Neural cell (in vitro differentiated cells): Measurements from ENCODE around the gene IGF1R. TPM values are rescaled to one million over a fixed set of nuclear protein-coding genes. Genes with fewer than 3 reads are reported as not detected.

Source experiments
- H2AFZ ChIP-seq: fragments of 200-600, 300-800 bp; sonication (generic), shearing (Covaris generic); 2 replicates; pipeline ENCODE4 v1.6.0; 2014; ENCODE audit warnings: low read depth, mild to moderate bottlenecking, antibody characterized with exemption, low read length, moderate library complexity
- H3F3A ChIP-seq: fragments of 200-600 bp; shearing (Covaris generic); 2 replicates; pipeline ENCODE4 v1.6.1; 2016; ENCODE audit warnings: mild to moderate bottlenecking, moderate library complexity, mixed read lengths, antibody characterized with exemption, low read length; ENCODE audit not compliant: insufficient read depth, poor library complexity, severe bottlenecking
- H3K27ac ChIP-seq: fragments of 200-600, 300-800 bp; sonication (generic), shearing (Covaris generic); 2 replicates; pipeline ENCODE4 v1.5.1; 2014; ENCODE audit warnings: mild to moderate bottlenecking, low read length, moderate library complexity
- H3K27me3 ChIP-seq: fragments of 300-800, 200-600 bp; sonication (generic), shearing (Covaris generic); 2 replicates; pipeline ENCODE4 v1.6.0; 2014; ENCODE audit warnings: mild to moderate bottlenecking, low read depth, low read length, moderate library complexity; ENCODE audit not compliant: insufficient read depth
- H3K36me3 ChIP-seq: fragments of 300-800, 200-600 bp; sonication (generic), shearing (Covaris generic); 2 replicates; pipeline ENCODE4 v1.5.1; 2014; ENCODE audit warnings: mild to moderate bottlenecking, antibody characterized with exemption, low read length, moderate library complexity; ENCODE audit not compliant: insufficient read depth
- H3K4me2 ChIP-seq: fragments of 300-800, 200-600 bp; sonication (generic), shearing (Covaris generic); 2 replicates; pipeline ENCODE4 v1.6.0; 2014; ENCODE audit warnings: mild to moderate bottlenecking, low read length
- H3K4me3 ChIP-seq: fragments of 300-800, 200-600 bp; sonication (generic), shearing (Covaris generic); 2 replicates; pipeline ENCODE4 v1.5.1; 2014; ENCODE audit warnings: mild to moderate bottlenecking, low read length, moderate library complexity
- H3K79me2 ChIP-seq: fragments of 200-600 bp; shearing (Covaris generic); replicated peaks from 2 replicates; pipeline ENCODE4 v1.6.0; 2014; ENCODE audit warnings: mild to moderate bottlenecking, low read length, moderate library complexity; ENCODE audit not compliant: insufficient read depth
- H3K9ac ChIP-seq: fragments of 300-800, 200-600 bp; sonication (generic), shearing (Covaris generic); 2 replicates; pipeline ENCODE4 v1.6.1; 2016; ENCODE audit warnings: mild to moderate bottlenecking, low read length, mixed read lengths
- H3K9me2 ChIP-seq: fragments of 200-600 bp; shearing (Covaris generic); 2 replicates; pipeline ENCODE4 v1.6.1; 2016; ENCODE audit warnings: mild to moderate bottlenecking, low read length, mixed read lengths; ENCODE audit not compliant: insufficient read depth
- H3K9me3 ChIP-seq: fragments of 200-600, 300-800 bp; sonication (generic), shearing (Covaris generic); 2 replicates; pipeline ENCODE4 v1.6.1; 2016; ENCODE audit warnings: mild to moderate bottlenecking, mixed run types, low read length, moderate library complexity, mixed read lengths
- H4K20me1 ChIP-seq: fragments of 200-600 bp; shearing (Covaris generic); 2 replicates; pipeline ENCODE4 v1.6.1; 2016; ENCODE audit warnings: mild to moderate bottlenecking, mixed run types; ENCODE audit not compliant: insufficient read depth
- CTCF ChIP-seq: fragments of 450-650 bp; IDR thresholded peaks from 2 replicates; pipeline ENCODE4 v1.5.1; 2014; ENCODE audit warnings: antibody characterized with exemption, mild to moderate bottlenecking, moderate library complexity; ENCODE audit not compliant: poor library complexity, severe bottlenecking
- EP300 ChIP-seq: fragments of 450-650 bp; conservative IDR thresholded peaks from 2 replicates; pipeline ENCODE4 v1.6.1; 2014; ENCODE audit warnings: antibody characterized with exemption, mild to moderate bottlenecking, moderate library complexity; ENCODE audit not compliant: poor library complexity, severe bottlenecking
- EZH2 ChIP-seq: fragments of 200-600, 300-800 bp; shearing (Covaris generic), sonication (generic); IDR thresholded peaks from 2 replicates; pipeline ENCODE4 v1.6.1; 2014; ENCODE audit warnings: antibody characterized with exemption, low read length, borderline replicate concordance, mild to moderate bottlenecking; ENCODE audit not compliant: insufficient read depth, poor library complexity, severe bottlenecking
- MXI1 ChIP-seq: fragments of 450-650 bp; conservative IDR thresholded peaks from 2 replicates; pipeline ENCODE4 v1.6.1; 2014; ENCODE audit warnings: antibody characterized with exemption, mild to moderate bottlenecking; ENCODE audit not compliant: poor library complexity, severe bottlenecking
- POLR2AphosphoS5 ChIP-seq: IDR thresholded peaks from 2 replicates; pipeline ENCODE4 v1.6.1; 2012
- RAD21 ChIP-seq: fragments of 450-650 bp; conservative IDR thresholded peaks from 2 replicates; pipeline ENCODE4 v1.6.1; 2014; ENCODE audit warnings: antibody characterized with exemption, mild to moderate bottlenecking, moderate library complexity
- REST ChIP-seq: IDR thresholded peaks from 2 replicates; pipeline ENCODE4 v1.6.1; 2012; ENCODE audit warnings: borderline replicate concordance
- SMC3 ChIP-seq: fragments of 450-650 bp; conservative IDR thresholded peaks from 2 replicates; pipeline ENCODE4 v1.6.1; 2014; ENCODE audit warnings: antibody characterized with exemption, mild to moderate bottlenecking, moderate library complexity; ENCODE audit not compliant: poor library complexity
- TAF1 ChIP-seq: IDR thresholded peaks from 2 replicates; pipeline ENCODE4 v1.6.1; 2012; ENCODE audit warnings: low read depth
- polyA plus RNA-seq: library from polyadenylated mRNA; depleted of rRNA; stranded (reverse); fragments of >200 nt; gene quantifications from 2 replicates; pipeline ENCODE4 v1.2.3, GENCODE V29; 2014

The IGF1R gene
- polyA plus RNA-seq, 1 donor from 2014 or later = 10.9 TPM

- Histone ChIP-seq H3K36me3 (no peaks in the 10 kb centered on the region), H3K9me3 (no peaks in the 10 kb centered on the region), H3K27ac (no peak overlapping the region), H3K4me2 (no peak overlapping the region), H3K4me3 (no peak overlapping the region), H3K79me2 (peaks cover 47% of the 10 kb centered on the region), H3K9me2 (no peaks in the 10 kb centered on the region), H3K27me3 (no peaks in the 10 kb centered on the region), H3F3A (no peaks in the 10 kb centered on the region), H3K9ac (no peak overlapping the region), H2AFZ (no peak overlapping the region), H4K20me1 (no peaks in the 10 kb centered on the region)
- TF ChIP-seq MXI1 (no peak), EZH2 (no peak), EP300 (no peak), REST (no peak), POLR2AphosphoS5 (no peak), CTCF (no peak), RAD21 (no peak), TAF1 (no peak), SMC3 (no peak)
Observed at GRCh38 chr15:98863983-98864382, 215.6 kb downstream of the IGF1R start.

- Histone ChIP-seq H3F3A (no peaks in the 10 kb centered on the region), H3K9me2 (no peaks in the 10 kb centered on the region), H3K27me3 (no peaks in the 10 kb centered on the region), H3K4me3 (no peak overlapping the region), H3K9ac (no peak overlapping the region), H2AFZ (no peak overlapping the region), H3K36me3 (no peaks in the 10 kb centered on the region), H3K4me2 (no peak overlapping the region), H3K79me2 (peaks cover 39% of the 10 kb centered on the region), H3K9me3 (no peaks in the 10 kb centered on the region), H3K27ac (no peak overlapping the region), H4K20me1 (no peaks in the 10 kb centered on the region)
- TF ChIP-seq TAF1 = no peak
- no peak for TF ChIP-seq POLR2AphosphoS5
- no peak for TF ChIP-seq REST
- no peak for TF ChIP-seq EZH2
- TF ChIP-seq CTCF = no peak
- no peak for TF ChIP-seq RAD21
Observed at GRCh38 chr15:98865397-98866339, 217.3 kb downstream of the IGF1R start.
